ENCODE data around the gene SMAD4. TPM values are rescaled to one million over a fixed set of nuclear protein-coding genes. Genes with fewer than 3 reads are reported as not detected.
"Not testable (repeated sequence)": the region's sequence is repeated elsewhere in the genome, so short reads cannot be mapped to it uniquely, and the experiment has no call there.

SMAD4 gene
- polyA plus RNA-seq, 10 donors: 70.2 to 124 (median 99.6) TPM

DNA sequence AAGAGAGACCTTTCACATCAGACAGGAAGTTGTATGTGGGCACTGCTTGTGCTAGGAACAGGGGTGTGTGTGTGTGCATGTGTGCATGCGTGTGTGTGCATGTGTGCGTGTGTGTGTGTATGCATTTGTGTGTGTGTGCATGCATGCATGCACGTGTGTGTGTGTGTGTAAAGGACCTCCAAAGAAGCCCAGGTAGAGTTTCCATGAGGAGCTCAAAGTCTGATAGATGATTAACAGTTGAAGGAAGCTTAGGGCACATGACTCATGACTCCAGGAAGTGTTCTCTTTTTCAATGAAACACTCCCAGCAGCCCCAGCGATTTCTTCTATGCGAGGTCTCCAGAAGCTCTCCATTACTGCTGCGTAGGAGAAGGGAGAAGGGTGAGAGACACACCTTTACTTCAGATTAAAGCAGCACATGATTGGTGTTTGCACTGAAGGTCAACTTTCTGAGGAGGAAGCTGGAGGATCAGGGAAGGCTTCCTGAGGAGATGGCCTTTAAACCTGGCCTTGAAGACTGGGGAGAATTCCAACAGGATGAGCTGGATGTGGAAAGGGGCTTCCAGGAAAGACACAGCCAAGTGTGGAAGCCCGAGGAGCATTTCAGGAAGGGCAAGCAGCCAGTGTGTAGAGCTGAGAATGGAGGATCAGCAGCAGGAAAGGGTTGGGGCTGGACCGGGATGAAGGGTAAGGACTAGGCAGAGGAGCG lies 77.7 kb downstream of the SMAD4 start:
- no peak for DNase-seq

DNA sequence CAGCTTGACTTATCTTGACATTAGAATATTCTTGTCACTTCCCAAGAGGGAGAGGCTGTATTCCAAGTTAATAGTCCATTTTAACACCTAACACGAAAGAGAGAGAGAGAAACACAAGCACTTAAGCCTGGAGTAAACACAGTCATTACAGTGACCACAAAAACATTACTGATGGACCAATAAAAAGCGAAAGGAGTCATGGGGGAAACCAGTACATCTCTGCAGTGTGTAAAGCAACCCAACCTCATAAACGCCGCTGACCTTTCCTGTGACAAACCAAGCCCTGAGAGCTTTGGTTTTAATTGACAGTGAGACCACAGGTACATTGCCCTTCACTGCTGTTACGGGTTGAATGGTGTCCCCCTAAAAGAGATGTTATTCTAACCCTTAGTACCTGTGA lies 78.3 kb downstream of the SMAD4 start:
- no peak for DNase-seq

DNA sequence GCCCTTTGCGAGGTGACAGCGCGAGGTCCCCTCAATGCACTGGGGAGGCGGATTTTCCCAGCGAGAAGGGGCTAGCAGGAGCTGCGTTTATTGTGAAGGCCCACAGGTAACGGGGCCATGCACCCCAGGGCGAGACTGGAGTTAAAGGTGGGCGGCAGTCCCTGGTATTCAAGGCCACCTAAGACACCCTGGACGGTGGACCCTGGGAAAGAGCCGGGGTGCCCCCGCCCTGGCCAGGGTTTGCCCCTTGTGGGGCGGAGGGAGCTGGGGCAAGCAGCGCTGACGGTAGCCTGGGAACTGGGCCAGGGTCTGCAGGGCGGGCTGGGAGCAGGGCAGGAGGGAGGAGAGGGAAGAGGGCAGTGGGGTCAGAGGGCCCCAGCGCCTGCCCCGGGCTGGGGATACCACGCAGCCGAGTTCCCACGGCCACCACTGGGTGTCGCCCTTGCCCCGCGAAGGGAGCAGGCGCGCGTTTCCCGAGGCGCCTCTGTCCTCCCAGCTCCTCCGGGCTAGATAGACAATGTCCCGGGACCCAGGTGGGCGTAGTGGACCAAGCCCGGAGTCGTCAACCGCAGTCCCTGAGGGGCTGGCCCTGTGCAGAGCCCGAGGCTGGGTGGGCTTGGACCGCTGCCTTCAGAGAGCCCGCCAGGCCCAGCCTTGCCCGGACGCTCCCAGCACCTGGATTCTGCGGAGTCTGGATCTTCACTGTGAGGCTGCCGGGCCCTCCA lies 80.2 kb downstream of the SMAD4 start:
- DNase-seq: peak; percentile 12 to 70 (median 55)

DNA sequence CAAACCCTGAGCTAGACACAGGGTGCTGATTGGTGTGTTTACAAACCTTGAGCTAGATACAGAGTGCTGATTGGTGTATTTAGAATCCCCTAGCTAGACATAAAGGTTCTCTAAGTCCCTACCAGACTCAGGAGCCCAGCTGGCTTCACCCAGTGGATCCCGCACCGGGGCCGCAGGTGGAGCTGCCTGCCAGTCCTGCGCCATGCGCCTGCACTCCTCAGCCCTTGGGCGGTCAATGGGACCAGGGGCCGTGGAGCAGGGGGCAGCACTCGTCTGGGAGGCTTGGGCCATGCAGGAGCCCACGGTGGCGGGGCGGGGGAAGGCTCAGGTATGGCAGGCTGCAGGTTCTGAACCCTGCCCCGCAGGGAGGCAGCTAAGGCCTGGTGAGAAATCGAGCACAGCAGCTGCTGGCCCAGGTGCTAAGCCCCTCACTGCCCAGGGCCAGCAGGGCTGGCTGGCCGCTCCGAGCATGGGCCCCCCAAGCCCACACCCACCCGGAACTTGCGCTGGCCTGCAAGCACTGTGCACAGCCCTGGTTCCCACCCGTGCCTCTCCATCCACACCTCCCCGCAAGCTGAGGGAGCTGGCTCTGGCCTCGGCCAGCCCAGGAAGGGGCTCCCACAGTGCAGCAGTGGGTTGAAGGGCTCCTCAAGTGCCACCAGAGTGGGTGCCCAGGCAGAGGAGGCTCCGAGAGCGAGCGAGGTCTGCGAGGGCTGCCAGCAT lies 81.8 kb downstream of the SMAD4 start:
- not testable (repeated sequence) for DNase-seq

DNA sequence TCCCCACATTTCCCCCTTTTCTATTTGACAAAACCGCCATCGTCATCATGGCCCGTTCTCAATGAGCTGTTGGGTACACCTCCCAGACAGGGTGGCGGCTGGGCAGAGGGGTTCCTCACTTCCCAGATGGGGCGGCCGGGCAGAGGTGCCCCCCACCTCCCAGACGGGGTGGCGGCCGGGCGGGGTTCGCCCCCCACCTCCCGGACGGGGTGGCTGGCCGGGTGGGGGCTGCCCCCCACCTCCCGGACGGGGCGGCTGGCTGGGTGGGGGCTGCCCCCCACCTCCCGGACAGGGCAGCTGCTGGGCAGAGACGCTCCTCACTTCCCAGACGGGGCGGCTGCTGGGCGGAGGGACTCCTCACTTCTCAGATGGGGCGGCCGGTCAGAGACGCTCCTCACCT lies 87.0 kb downstream of the SMAD4 start:
- DNase-seq: not testable (repeated sequence)

DNA sequence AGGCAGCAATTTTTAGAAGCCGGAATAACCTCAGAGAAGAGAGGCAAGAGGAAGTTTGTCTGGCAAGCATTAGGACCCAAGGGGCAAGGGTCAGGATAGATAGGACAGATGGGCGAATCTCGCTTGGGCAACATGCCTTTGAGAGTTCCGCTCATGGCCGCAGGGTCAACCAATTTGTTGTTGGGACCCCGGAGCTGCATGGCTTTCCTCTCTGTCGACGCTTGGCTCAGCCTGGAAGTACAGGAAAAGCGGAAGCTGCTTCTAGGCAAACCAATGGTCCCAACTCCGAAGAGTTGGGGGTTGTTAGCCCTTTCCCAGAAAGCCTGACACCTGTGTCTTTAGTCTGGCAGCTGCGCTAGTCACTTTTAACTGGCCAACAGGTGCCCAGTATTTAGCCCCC lies 89.5 kb downstream of the SMAD4 start:
- not testable (repeated sequence) for DNase-seq

DNA sequence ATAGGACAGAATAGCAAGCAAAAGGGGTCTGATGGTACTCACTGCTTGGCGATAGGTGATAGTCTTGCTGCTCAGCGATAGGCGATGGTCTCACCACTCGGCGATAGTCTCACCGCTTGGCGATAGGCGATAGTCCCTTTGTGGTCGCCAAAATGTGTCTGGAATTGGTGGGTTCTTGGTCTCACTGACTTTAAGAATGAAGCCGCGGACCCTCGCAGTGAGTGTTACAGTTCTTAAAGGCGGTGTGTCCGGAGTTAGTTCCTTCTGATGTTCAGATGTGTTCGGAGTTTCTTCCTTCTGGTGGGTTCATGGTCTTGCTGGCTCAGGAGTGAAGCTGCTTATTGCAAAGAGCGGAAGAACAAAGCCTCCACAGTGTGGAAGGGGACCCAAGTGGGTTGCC lies 90.0 kb downstream of the SMAD4 start:
- not testable (repeated sequence) for DNase-seq

DNA sequence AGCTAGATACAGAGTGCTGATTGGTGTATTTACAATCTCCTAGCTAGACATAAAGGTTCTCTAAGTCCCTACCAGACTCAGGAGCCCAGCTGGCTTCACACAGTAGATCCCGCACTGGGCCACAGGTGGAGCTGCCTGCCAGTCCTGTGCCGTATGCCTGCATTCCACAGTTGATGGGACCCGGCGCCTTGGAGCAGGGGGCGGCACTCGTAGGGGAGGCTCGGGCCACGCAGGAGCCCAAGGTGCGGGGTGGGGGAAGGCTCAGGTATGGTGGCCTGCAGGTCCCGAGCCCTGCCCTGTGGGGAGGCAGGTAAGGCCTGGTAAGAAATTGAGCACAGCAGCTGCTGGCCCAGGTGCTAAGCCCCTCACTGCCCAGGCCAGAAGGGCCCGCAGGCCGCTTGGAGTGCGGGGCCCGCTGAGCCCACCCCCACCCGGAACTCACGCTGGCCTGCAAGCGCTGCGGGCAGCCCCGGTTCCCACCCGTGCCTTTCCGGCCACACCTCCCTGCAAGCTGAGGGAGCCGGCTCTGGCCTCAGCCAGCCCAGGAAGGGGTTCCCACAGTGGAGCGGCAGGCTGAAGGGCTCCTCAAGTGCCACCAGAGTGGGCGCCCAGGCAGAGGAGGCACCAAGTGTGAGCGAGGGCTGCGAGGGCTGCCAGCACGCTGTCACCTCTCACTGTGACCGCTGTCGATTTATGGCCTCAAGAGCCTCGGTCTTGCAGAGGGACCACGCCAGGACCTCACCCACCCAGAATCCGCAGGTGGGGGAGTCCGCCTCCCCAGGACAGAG lies 91.0 kb downstream of the SMAD4 start:
- no peak for DNase-seq

DNA sequence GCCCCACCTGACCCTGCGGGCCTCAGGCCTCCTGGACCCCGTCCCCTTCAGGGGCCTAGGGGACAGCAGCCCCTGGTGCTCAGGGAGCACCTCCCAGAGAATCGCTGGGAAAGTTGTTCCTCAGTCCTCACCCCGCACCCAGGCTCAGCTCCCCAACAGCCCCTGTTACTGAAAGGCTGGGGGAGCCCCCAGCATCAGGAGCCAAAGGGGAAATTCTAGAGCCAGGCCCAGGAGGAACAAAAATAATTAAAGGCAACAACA lies 91.5 kb downstream of the SMAD4 start:
- DNase-seq: no peak

DNA sequence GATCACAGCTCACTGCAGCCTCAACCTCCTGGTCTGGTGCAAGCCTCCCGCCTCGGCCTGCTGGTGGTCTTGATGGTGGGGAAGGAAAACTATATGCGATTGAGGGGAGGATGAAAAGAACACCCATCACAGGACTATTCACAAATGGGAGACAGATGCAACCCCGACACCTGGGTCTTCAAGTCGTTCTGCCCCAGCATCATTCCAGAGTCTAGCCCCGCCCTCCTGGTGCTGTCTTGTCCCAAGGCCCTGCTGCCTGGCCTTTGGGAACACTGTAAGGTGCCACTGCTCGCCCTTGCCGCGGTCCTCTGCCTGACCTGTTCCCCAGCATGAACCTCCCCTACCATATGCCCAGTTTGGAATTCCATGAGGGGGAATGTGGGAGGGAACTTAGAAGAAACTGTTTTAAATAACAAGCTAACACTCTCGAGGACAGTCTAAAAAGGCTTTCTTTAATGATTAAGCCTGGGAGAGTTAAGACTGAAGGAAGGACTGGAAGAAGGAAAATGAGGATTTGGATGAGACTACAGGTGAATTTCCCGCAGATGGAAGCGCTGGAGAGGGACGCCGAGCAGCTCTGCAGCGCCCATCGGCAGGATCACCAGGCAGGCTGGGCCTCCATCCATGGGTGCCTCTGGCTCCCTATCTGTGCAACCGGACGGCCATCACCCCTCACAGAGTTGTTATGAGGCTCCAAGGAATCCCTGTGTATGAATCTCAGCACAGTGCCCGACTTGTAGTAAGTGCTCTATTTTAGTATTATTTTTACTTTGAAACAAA lies 92.4 kb downstream of the SMAD4 start:
- DNase-seq: no peak

DNA sequence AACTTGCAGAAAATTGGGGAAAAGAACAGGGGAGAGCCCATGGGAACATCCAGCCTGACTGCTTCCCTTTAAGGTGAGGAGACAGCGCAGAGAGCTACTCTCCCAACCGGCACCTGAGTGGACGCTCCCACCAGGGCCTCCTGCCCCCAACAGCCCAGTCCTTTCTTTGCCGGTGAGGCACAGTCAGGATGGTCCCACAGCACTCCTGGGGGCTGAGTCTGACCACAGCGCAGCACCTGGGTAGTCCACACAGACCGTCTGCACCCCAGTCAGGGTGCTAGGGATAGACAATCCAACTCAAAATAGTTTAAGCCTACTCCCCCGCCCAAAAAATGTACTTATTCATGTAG lies 93.0 kb downstream of the SMAD4 start:
- no peak for DNase-seq

DNA sequence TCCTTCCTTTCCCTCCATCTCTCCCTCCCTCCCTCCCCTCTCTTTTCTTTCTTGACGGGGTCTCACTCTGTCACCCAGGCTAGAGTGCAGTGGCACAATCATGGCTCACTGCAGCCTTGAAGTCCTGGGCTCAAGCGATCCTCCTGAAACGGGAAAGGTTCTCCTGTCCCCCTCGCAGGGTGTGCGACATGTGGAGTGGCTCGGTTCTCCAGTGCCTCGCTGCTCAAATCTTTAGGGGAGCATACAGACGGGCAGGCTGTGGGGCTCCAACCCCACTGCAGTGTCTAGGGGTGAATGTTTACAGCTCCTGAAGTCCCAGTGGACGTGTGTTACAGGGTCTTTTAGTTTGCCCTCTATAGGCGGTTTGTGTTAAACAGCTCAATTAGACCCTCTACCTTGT lies 93.5 kb downstream of the SMAD4 start:
- DNase-seq: no peak

DNA sequence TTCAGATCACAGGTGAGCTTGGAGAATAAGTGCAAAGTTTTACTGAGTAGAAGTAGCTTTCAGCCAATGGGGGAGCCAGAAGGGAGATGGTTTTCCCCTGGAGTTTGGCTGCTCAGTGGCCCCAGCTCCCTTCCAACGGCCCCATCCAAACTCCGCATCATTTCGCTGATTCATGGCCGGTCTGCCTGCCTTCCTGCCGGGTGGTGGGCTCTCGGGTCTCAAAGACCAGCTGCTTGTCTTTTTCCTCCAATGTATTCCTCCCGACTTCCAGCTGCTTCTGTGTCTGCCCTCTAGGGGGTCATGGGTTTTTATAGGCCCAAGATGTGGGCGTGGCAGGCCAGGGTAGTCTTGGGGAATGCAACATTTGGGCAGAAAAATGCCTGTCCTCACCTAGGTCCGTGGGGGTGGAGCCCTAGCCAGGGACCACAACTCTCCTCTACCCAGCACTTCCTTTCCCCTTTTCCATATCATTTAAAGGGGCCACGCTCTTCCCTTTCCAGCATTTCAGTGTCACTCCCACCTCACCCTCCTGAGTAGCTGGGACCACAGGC lies 94.0 kb downstream of the SMAD4 start:
- no peak for DNase-seq

DNA sequence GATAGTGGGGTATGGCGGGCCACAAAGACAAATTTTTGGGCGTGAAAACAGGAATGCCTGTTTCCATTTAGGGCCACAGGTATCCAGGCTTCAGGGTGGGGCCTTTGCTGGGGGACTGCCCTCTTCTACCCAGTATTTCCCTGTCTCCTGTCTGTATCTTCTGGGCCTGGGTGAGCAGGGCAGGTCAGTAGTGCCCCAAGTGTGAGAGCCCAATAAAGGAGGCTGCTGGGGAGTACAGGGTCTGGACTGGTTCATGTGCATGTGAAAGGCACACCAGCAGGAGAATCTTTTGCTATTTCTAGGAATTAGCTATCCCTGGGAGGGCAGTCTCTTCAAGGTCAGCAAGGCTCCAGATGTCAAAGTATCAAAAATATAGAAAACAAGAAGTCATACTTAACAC lies 96.0 kb downstream of the SMAD4 start:
- no peak for DNase-seq

DNA sequence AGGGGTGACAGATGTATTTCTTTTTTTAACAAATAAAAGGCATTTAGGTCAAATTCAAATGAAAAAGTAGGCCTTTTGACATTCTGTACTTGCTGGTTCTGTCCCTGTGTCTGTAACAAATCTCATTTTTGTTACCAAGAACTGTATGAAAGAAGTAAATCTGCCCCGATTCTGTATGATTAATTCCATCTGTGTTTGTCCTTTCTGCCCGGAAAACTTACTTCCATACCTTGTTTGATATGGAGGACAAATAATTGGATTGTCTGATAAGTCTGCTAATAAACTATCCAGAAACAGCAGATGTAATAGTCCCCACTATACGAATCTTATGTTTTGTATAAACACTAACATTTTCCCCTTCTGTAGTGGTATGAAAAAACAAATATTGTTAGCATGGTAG lies 97.7 kb downstream of the SMAD4 start:
- no peak for DNase-seq

DNA sequence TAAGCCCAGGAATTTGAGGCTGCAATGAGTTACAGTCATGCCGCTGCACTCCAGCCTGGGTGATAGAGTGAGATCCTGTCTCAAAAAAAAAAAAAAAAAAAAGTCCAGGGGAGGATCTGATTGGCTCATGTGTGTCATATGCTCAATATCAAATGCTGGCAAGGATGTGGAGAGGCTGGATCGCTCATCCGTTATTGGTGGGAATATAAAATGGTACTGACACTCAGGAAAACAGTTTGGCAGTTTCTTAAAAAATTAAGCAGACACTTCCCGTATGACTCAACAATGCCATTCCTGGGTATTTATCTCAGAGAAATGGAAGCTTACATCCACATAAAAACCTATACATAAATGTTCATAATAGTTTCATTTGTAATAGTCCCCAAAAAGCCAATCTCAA lies 98.5 kb downstream of the SMAD4 start:
- DNase-seq: no peak

DNA sequence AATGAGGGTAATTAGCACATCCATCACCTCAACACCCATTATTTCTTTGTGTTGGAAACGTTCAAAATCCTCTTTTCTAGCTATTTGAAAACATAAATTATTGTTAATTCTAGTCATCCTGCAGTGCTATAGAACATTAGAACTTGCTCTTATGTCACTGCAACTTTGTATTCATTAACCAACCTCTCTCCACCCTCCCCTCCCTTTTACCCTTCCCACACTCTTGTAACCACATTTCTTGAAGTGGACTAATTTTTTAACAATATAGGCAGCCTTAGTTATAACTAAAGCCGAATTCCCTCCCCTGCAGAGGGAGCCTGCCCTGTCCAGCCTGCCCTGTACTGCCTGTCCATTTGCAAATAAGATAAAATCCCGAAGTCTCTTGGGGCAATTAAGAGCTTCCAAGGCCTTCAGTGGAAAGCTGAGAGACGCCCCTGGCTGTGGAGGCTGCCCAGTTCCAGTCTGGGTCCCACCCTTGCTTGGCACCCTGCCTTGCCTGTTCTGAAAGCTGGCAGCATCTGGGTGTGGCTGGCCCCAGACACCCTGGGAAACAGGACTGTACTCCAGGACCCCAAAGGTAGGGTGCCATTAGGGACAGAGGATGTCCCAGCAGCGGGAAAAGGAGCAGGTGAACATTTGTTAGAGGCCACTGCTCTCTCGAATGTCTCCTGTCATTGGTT lies 102.4 kb downstream of the SMAD4 start:
- DNase-seq: no peak

DNA sequence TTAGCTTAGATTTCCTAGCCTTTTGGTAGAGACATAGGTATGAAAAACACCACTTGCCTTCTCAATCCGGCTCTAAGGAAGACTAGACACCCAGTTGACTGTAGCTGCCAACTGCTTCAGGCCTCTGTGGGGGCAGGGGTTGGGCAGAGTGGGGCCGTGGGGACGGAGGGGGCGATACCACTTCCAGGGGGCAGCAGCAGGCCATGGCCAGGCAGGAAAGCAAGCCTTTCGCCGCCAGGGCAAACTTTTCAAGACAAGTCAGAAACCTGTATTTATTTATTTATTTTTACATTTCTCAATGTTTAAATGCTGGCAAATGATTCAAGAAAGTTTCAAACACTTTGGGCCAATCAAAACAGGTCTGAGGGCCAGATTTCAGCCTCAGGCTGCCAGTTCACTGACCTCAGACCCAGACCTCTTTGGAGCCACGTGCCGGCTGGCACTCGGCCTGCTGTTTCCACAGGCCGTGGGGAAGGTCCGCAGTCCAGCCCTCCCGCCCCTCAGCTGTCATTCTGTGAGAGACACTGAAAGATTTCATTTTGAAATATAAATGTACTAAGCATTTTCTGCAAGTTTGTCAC lies 103.7 kb downstream of the SMAD4 start:
- no peak for DNase-seq

Measured in muscle of back (tissue), 11 donors.